Upper lobe of left lung (tissue), 6 donors: ENCODE data around the gene PADI4. TPM values are rescaled to one million over a fixed set of nuclear protein-coding genes. Genes with fewer than 3 reads are reported as not detected.

Source experiments
- ATAC-seq, 2 donors: fragments of 200-7000 bp; cut with Tn5 transposase; one replicate each; pipeline ENCODE4 v1.9.1; 2022; ENCODE audit warnings: mild to moderate bottlenecking in 2 of 2, moderate library complexity in 2 of 2; ENCODE audit not compliant: low FRiP score in 2 of 2
- DNase-seq, 2 donors: peaks; one replicate each; pipeline ENCODE4 v3.0.0-alpha.2; 2019 to 2020
- H3K27ac ChIP-seq, 4 donors: fragments of 200-600 bp; sonication (generic); one replicate each; pipeline ENCODE4 v1.5.1; 2016 to 2019
- H3K27me3 ChIP-seq, 4 donors: fragments of 200-600 bp; sonication (generic); one replicate each; pipeline ENCODE4 v1.5.1; 2017 to 2019
- H3K36me3 ChIP-seq, 4 donors: fragments of 200-600 bp; sonication (generic); one replicate each; pipeline ENCODE4 v1.5.1; 2016 to 2019
- H3K4me1 ChIP-seq, 4 donors: fragments of 200-600 bp; sonication (generic); one replicate each; pipeline ENCODE4 v1.5.1; 2018 to 2019
- H3K4me3 ChIP-seq, 4 donors: fragments of 200-600 bp; sonication (generic); one replicate each; pipeline ENCODE4 v1.5.1; 2017 to 2019; ENCODE audit warnings: mild to moderate bottlenecking in 2 of 4, moderate library complexity in 1 of 4
- H3K9me3 ChIP-seq, 4 donors: fragments of 200-600 bp; sonication (generic); one replicate each; pipeline ENCODE4 v1.5.1; 2018 to 2019
- CTCF ChIP-seq, 6 experiments: fragments of 450-650 bp in 4 of 6; fragments of 200-600 bp in 2 of 6; sonication (generic) in 2 of 6; IDR thresholded peaks; one replicate each; pipeline ENCODE4 v1.5.1; 2016 to 2019; ENCODE audit warnings: antibody characterized with exemption in 6 of 6
- EP300 ChIP-seq, 4 donors: sonication (generic); formaldehyde crosslinking; IDR thresholded peaks; one replicate each; pipeline ENCODE4 v1.5.1; 2017; ENCODE audit warnings: antibody characterized with exemption in 4 of 4, control low read depth in 2 of 4
- POLR2A ChIP-seq, 4 donors: fragments of 450-650 bp; IDR thresholded peaks; one replicate each; pipeline ENCODE4 v1.5.1; 2016 to 2017; ENCODE audit warnings: antibody characterized with exemption in 4 of 4, mild to moderate bottlenecking in 2 of 4
- POLR2AphosphoS5 ChIP-seq, 2 donors: sonication (generic); formaldehyde crosslinking; IDR thresholded peaks; one replicate each; pipeline ENCODE4 v1.5.1; 2017; ENCODE audit warnings: antibody characterized with exemption in 2 of 2
- WGBS, 2 donors: methylation state at CpG; one replicate each; pipeline ENCODE4 v1.1.5; 2017 to 2018; 5-methylcytosine and 5-hydroxymethylcytosine counted together
- total RNA-seq, 6 donors: library from RNA; depleted of rRNA in 4 of 6; stranded (reverse); fragments of >200 nt in 4 of 6; gene quantifications; one replicate each; pipeline versions ENCODE4 v1.1.0 to v1.2.1, GENCODE V29; 2016 to 2021
- donor health status: DM: no; HTN: no; CAD: no; lungs with moderate emphysema.
- donor health status: DM: no; HTN: yes; CAD: no; lungs with severe emphysema.

PADI4 gene
- total RNA-seq, 6 donors from 2014 or later = 2.7 to 32.3 (median 9.0) TPM

DNA sequence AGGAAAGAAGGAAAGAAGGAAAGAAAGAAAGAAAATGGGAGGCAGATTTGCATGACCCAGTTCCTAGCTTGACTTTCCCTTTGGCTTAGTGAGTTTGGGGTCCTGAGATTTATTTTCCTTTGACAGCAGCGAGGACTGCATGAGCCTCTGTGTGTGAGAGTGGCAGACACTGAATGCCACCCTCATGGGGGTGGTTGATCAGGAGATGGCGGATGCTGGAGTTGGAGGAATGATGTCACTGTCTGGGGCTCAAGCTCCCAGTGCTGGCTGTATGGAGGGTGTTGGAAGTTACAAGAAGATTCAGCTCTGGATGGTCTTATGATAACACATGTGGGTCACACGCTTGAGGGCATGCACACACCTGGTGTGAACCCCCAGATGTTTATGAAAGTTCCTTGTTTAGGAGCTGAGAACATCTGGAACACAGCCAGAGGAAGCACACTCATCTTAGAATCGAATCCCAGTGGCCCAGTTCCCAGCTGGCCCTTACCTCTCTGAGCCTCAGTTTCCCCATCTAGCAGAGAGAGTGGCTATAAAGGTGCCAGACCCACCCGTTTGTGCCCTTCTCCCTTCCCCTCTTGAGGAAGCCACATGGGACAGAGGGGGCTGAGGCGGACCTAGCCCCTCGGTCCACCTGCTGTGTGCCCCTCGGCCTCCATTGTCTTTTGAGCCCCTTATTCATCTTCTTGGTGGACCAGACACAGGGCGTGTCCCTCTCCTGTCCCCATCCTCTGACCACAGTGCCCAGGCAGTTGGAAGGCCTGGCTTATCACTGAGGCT lies 5.7 kb downstream of the PADI4 start:
- Histone ChIP-seq H3K27ac (no peak overlapping the region), H3K9me3 (no peaks in the 10 kb centered on the region), H3K4me3 (no peak overlapping the region), H3K4me1 (no peaks in the 10 kb centered on the region), H3K36me3 (no peaks in the 10 kb centered on the region), H3K27me3 (no peaks in the 10 kb centered on the region)
- 76 to 77% methylated on average over 9 of the region's 9 CpGs for WGBS, 2 donors
- peak in 1 of 2 donors; percentile 52 for ATAC-seq
- no peak for TF ChIP-seq CTCF (IDR thresholded peaks at IDR 0.05)
- TF ChIP-seq POLR2A (IDR thresholded peaks at IDR 0.05) = no peak
- TF ChIP-seq EP300 (IDR thresholded peaks at IDR 0.05) = no peak
- TF ChIP-seq POLR2AphosphoS5 (IDR thresholded peaks at IDR 0.05) = no peak
- no peak for DNase-seq

DNA sequence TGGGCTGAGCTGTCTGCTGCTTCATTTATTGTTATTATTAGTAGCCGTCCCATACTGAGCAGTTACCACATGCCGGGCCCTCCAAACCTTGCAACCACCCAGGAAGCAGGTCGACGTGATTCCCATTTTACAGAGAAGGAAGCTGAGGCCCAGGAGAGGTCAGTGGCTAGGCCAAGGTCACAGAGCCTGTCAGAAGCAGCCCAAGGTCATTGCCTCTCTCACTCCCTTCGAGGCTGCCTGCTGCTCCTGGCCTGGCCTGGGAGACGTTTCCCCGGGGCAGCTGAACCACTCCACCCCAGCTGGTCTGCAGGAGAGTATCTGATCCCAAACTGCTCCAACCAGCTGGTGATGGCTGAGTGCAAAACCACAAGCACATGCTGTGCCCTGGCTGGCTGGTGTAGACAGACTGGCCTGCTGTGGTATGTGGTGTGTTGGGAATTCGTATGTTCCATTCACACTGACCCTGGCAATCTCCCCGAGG lies 6.5 kb downstream of the PADI4 start:
- TF ChIP-seq POLR2A (IDR thresholded peaks at IDR 0.05) (no peak), POLR2AphosphoS5 (IDR thresholded peaks at IDR 0.05) (no peak), CTCF (IDR thresholded peaks at IDR 0.05) (no peak), EP300 (IDR thresholded peaks at IDR 0.05) (no peak)
- Histone ChIP-seq H3K4me3 (no peak overlapping the region), H3K36me3 (no peaks in the 10 kb centered on the region), H3K27ac (no peak overlapping the region), H3K27me3 (no peaks in the 10 kb centered on the region), H3K9me3 (no peaks in the 10 kb centered on the region), H3K4me1 (no peaks in the 10 kb centered on the region)
- WGBS, 2 donors = 65 to 81% methylated on average over 4 to 8 of the region's 9 CpGs
- ATAC-seq (peak in 1 of 2 donors; percentile 27), DNase-seq (no peak)

DNA sequence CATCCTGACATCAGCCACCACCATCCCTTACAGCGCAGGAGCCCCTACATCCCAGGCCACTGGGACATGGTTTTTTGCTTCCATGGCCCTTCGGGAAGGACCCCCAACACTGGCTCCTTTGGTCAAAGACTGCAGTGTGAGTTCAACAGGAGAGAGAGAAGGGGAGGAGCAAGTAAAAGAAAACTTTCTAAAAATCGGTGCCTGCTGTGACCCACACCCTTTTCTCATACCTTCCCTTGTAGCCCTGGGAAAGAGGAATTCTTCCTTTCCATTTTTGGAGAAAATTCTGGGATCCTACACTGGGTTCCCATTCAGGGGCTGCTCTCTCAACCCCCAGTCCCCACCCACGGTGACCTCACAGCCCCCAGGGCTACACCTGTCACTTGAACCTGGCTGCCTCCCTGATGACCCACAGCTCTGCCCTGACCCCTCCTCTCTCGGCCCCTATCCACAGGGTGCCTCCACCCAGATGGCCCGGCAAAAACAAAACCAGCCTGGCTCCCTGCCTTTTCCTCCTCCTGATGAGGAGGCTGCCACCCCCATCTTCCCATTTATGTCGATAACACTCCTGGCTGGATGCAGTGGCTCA lies 7.6 kb downstream of the PADI4 start:
- H3K27ac ChIP-seq = no peak overlapping the region
- H3K4me1 ChIP-seq = no peaks in the 10 kb centered on the region
- ATAC-seq (no peak), DNase-seq (no peak)
- no peak for TF ChIP-seq POLR2A (IDR thresholded peaks at IDR 0.05)
- no peak for TF ChIP-seq EP300 (IDR thresholded peaks at IDR 0.05)
- TF ChIP-seq CTCF (IDR thresholded peaks at IDR 0.05) = no peak
- TF ChIP-seq POLR2AphosphoS5 (IDR thresholded peaks at IDR 0.05) = no peak
- H3K9me3 ChIP-seq = peaks cover 0 to 6% (median 1%) of the 10 kb centered on the region in 4 donors
- no peaks in the 10 kb centered on the region for H3K36me3 ChIP-seq
- H3K4me3 ChIP-seq = no peak overlapping the region
- 49 to 53% methylated on average over 7 of the region's 7 CpGs for WGBS, 2 donors
- H3K27me3 ChIP-seq = no peaks in the 10 kb centered on the region

DNA sequence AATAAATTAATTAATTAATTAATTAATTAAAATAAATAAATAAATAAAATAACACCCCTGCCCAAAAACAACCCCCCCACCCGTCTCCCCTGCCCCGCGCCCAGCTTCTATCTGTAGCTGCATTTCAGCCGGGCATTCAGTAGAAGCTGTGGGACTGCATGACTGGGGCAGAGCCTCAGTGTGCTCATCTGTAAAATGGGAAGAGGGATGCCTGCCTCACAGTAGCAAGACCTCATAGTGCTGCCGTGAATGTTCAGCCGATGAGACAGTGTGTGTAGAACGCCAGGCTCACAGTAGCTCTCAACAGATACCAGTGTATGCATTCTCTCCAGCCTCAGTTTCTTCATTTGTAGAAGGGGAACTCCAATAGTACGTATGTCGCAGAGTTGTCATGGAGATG lies 8.7 kb downstream of the PADI4 start:
- Histone ChIP-seq H3K36me3 (no peaks in the 10 kb centered on the region), H3K4me1 (no peaks in the 10 kb centered on the region), H3K9me3 (peaks cover 0 to 6% (median 1%) of the 10 kb centered on the region in 4 donors), H3K27me3 (no peaks in the 10 kb centered on the region), H3K4me3 (no peak overlapping the region), H3K27ac (no peak overlapping the region)
- 84 to 96% methylated on average over 9 of the region's 9 CpGs for WGBS, 2 donors
- ATAC-seq (no peak), DNase-seq (no peak)
- no peak for TF ChIP-seq POLR2AphosphoS5 (IDR thresholded peaks at IDR 0.05)
- TF ChIP-seq POLR2A (IDR thresholded peaks at IDR 0.05) = no peak
- TF ChIP-seq EP300 (IDR thresholded peaks at IDR 0.05) = no peak
- no peak for TF ChIP-seq CTCF (IDR thresholded peaks at IDR 0.05)
